Stimulated activated CD4-positive, alpha-beta T cell treated with anti-CD3 and anti-CD28 coated beads, Interleukin-15, amount 100 ng/mL, for 1 hour (primary cell): ENCODE measurements around the gene MARCO.

Source experiments
- DNase-seq, 2 donors: peaks; one replicate each; pipeline ENCODE4 v3.0.0-alpha.2; 2020; ENCODE audit warnings: low read depth in 1 of 2, low spot score in 1 of 2

MARCO gene

DNA sequence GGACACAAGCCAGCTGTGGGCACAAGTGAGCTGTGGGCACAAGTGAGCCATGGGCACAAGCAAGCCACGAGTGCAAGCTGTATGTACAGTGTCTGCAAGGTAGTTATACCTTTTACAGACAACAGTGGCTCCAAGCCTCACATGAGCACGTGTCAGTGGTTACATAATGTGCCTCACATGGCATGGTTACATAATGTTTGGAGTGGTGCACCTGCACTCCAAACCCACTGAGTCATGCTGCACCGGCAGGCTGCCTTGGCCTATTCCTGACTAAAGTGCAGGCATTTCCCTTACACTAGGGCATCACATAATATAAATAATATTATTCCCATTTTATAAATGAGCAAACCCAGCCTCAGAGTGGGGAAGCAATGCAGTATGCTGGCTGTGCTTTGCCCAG is 62.6 kb downstream of the MARCO start:
- no peak for DNase-seq

DNA sequence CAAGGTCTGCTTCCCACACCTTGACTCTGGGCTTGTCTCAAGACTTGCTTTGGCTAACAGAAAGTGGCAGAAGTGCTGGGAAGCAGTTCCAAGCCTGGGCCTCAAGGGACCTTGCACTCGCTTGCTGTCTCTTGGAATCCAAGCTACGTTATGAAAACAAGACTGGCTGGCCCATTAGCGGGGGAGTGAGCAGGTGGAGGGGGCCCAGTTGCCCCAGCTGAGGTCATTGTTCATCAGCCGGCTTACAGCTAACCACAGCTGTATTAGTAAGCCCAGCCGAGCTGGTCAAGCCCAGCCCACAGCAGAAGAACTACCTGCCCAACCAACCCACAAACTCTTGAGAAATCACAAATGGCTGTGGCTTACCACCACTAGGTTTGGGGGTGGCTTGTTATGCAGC is 63.1 kb downstream of the MARCO start:
- no peak for DNase-seq

DNA sequence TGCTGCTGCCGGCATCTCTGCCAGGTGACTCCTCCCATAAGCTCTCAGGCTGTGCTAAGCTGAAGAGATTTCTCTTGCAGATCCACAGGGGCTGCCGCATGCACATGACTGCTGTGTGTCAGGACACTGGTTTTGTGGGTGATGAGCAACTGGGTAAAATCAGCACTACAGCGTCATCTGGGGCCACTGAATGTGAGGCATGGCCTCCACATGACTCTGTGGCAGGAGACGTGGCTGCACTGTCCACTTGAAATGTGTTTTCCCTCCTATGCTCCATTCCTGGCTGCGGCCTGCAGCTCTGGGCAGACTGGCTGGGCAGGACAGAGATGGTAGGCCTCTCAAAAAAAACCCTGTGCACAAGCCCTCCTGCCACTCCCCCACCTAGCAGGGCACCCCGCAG is 63.6 kb downstream of the MARCO start:
- no peak for DNase-seq

DNA sequence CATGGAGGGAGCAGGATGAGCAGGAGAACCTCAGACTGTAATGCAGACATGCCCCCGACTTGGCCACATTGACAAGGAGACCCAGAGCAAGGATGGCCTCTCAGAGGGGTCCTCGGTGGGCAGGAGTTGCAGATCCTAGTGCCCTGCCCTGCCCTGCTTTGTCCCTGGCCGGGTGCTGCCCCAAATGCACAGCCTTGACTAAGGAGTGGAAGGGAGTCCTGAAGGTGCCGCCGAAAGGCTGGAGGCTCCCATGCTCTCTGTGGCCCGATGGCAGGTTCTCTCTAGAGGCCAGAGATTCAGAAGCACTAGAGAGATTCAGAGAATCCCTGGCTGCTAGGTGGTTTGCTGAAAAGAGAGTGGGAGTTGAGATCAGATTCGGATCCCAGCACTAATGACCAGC is 64.4 kb downstream of the MARCO start:
- no peak for DNase-seq

DNA sequence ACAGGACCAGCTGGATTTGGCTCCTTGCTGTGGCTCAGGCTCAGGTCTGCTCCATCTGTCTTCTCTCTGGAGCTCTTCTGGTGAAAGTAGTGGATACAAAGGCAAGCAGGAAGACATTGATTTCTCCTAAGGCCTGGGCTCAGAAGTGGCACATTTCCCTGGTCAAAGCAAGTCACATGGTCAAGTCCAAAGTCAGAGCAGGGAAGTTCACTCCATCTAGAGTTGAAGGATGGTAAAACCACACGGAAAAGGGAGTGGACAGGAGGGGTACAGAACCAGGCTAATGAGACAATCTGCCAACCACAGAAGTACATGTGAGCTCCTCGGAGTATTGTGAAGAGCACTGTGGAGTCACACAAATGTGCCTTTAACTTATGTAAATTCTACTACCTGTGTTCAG is 66.1 kb downstream of the MARCO start:
- no peak for DNase-seq

DNA sequence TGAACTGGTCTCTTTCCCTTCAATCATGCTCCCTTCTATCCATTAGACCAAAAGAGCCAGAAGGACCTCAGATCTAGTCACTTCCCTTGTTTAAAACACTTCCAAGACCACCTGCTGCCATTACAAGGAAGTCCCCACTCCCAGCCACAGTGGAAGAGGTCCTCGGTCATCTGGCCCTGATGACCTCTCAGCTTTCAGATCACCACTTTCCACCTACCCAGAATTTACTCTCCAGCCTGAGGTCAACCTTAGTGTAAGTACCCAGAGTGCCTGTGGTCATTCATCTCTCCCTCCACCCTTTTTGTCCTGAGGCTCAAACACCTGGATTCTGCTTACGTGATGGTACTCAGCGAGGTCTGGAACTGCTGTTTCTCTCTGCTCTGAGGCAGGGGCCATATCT is 67.1 kb downstream of the MARCO start:
- no peak for DNase-seq

DNA sequence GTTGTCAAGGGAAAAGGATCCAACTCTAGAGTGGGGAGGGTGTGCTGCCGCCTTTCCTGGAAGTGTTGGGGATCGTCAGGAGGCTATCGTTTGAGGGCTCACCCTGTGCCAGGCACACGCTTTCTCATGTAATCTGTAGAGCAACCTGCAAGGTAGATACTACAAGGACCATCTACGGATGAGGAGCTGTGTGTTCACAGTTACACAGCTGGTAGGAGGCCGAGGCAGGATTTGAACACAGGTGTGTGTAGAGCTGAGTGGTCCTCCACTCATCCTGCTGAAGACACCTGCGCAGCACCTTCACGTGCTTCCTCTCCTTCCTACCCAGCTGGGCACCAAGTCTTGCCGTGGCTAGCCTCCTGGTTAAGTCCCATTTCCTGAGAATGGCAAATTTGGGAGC is 68.3 kb downstream of the MARCO start:
- no peak for DNase-seq

DNA sequence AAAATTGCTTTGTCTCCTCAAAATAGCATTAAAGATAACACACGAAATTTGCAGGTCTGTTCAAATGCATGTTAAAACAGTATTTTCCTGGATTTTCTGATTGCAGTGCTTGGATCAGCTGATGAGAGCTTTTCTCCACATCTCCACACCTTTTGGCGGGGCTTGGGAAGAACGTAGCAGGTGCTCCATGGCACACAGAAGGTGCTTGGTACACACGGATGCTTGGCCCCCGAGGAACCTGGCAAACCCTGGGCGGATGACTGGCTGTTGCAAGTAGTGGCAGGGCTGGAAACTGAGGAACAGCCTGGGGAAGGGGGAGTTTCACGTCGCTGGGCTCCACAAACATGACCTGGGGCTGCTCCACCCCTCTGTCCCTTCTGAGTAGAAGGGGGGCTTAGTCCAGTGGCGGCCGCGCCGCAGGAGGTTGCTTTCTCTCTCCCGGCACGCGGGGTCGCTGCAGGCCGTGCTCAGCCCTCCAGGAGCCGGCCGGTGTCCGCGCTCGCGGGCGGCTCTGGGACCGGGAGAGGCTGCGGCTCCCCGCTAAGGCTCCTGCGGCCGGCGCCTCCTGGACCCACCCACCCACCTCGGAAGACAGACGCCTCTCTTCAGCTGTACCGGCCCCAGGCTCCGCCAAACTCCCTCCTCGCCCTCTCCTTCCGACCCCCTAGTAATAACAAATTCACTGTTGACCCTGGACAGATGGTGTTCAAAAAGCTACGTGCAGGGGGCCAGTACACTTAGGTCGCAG is 69.3 kb downstream of the MARCO start:
- DNase-seq, result no peak

DNA sequence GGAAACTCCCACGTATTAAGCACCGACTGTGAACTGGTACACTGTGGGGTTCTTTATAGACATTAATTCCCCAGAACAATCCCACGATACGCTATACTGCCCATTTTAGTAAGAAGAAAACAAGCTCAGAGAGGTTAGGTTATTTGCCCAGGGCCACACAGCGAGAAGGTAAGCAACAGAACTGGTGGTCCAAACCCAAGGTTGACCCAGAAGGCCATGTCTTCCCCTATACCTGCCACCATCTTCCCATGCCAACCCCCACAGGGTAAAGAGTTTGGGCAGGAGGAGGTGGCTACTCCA is 69.9 kb downstream of the MARCO start:
- no peak for DNase-seq

DNA sequence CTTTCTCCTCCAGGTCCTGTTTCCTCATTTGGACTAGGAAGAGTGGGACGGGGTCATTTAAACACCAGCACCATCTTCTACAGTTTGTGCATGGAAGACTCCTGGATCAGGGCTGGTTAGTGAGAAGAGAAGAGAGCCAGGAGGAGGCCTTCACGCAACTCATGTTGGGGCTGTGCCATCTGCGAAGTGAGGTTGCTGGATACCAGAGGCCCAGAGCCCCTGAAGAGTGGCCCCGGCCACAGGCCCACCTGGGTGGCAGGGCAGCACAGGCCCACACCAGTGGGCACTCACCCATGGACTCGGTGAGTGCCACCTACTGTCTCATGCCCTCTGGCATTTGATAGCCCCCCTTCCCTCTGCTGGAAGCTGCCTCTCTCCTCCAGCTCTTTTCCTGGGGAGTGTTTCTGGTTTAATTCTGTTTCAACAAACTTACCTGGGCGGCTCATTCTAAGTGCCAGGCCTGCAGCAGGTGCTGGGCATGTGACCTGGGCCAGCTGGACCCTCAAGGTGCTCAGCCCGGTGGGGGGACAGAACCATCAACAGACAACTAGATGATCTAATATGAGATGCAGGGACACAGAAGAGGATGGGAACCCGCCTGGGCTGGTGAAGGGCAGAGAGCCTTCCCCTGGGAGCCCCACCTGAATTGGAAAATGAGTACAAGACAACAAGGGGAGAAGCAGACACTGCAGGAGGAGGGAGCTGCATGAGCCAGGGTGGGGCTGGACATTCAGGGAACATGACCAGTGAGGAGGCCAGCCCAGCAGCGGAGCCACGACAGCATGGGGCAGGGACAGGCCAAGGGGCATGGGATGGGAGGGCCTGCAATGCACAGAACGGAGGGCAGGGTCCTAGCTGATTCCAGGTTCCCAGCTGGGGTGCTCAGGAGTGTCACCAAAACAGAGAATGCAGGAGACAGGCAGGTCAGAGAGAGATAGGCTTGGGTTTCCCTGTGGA is 70.6 kb downstream of the MARCO start:
- no peak for DNase-seq

DNA sequence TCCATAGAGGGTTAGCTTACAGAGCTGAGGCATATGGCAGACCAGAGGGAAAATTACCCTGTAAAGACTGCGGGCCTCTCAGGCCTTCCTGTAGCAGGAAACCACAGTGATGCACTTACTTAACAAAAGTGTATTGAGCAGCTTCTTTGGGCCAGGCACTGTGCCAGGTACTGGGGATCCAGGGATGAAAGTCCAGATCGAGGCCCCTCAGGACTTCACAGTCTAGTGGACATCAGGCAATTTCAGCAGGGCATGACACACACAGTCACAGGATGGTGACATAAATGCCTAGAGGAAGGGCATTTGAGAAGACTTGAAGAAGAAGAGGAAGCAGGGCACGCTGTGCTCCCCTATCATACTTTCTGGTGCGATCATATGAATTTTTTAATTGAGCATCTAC is 71.7 kb downstream of the MARCO start:
- no peak for DNase-seq

DNA sequence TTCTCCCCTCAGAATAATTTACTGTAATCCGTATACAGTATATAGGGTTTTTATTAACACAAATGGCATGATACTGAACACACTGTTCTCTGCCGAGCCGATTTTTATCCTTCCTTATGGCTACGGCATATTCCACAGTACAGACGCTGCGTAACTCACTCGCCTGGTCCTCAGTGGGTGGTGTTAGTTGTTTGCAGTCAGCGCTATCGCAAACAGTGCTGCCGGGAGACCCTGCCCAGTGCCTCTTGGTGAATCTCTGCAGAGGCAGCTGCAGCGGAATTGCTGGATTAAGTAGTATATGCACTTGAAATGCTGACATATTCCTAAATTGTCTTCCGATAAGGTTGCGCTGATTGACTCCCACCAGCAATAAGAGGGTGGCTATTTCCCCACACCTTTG is 73.9 kb downstream of the MARCO start:
- no peak for DNase-seq

DNA sequence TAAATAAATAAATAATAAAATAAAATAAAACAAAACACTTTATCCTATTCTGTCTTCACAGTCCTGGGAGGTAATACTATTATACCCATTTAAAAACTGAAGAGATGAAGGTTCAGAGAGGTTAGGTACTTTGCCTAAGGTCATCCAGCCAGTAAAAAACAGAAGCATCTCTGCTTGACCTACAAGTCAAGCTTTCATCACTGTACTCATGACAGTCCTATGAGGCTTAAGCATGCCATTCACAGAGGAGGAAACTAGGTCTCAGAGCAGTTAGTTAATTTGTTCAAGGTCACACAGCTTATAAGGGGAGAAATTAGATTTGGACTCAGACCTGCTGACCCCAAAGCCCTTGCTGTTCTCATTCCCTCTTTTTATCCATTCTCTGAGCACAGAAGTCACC is 77.5 kb downstream of the MARCO start:
- DNase-seq, result no peak

DNA sequence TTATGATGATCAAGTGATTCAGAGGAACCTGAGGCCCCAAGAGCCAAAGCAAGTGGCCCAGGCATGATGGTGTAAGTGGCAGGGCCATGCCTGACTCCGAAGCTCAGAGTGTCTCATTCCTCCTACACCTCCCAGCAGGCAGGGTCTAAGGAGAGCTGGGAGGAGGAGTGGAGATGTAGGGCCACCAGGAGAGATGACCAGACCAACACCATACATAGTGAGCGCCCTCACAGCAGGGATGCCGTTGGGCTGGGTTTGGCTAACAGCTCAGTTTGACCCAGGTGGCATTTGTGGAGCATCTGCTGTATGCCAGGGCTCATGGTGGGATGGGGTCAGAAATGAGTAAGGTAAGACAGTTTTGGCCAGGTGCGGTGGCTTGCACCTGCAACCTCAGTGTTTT is 80.7 kb downstream of the MARCO start:
- no peak for DNase-seq

DNA sequence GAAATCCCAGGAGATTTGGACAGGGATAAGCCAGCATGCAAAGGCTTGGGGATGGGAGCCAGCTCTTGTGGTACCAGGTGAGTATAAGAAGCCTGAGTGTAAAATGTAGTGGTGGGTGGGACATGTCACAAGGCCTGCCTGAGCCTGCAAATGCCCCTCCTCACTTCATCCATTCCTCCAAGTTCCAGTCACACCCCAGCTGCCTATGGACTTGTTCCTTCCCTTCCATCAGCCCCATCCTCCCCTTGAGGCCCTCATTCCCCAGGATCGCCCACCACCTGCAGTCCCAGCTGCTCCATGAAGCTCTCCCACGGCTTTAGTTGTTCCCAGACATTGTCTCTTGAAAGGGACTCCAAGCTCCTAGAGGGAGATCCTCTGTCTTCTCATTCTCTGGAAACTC is 81.5 kb downstream of the MARCO start:
- no peak for DNase-seq

DNA sequence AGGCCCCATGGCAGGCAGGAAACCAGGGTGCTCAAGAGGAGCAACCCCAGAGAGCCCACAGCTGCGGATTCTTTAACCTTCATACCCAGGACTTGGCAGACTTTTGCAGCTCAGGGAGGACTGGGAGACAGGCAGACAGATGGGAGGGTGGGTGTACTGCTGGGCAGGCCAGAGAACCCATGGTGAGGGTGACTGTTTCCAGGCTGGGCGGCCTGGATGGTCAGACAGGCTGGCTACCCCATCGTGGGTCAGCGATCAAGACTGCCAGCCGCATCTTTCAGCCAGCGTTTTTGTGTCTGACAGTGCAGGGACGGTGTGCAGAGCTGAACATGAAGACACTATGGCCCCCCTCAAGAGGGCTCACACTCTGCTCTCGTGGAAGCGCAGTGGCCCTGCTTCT is 82.2 kb downstream of the MARCO start:
- DNase-seq, result no peak

DNA sequence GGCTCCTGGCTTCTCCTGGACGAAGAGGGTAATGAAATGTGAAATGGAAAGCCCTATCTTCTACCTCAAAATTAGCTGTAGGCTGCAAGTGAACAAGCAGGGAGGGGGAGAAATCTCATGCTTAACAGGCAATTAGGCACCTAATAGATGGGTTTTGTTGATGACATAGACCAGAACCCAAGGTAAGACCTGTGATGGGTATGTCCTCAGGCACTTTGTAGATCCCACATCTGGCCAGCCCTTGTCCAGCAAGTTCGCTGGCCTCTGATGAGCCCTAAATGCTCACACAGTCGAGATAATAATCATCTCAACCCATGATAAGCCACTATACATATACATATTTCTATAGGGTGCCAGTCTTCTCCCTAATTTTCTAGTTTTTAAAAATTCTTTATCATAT is 82.6 kb downstream of the MARCO start:
- DNase-seq, result no peak

DNA sequence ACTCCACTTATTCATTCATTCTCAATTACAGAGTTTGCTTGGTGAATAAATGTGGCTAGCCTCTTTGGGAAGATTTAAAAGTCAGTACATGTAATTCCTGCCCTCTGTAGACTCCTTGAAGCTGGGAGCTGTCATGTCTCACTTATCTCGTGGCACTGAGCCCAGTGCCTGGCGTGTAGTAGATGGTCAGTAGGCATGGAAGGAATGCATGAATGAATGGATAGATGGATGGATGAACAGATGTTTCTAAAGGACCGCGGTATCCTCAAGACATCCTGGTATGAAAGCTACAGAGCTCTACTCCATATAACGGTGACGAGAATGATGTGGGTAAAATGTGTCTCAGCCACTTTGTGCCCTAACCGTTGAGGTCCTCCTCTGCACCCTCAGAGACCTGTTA is 83.0 kb downstream of the MARCO start:
- DNase-seq, result no peak

DNA sequence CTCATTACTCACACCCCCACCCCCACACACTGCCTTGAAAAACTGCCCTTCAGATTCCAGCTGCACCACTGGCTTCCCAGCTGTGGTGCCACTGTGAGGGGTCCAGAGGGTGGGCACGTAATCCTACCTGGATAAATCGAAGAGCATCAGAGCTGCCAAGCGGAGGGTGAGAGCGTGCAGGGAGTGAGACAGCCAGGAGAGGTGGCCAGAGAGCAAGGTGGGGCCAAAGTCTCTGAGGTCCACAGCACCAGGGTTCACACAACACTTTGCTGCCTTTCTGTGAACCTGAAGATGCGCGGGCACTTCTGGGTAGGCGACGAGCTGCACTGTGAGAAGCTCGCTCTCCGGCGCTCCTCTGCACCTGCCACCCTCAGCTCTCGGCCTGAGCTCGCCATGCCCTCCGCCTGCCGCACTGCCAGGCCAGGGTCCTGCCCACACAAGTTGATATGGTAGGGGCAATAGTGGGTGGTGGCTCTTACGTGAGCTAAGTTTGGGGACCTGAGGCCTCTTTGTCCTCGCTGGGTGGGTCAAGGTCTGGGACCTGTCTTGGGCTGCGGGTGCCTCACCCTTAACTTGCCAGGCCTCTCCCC is 83.9 kb downstream of the MARCO start:
- no peak for DNase-seq

DNA sequence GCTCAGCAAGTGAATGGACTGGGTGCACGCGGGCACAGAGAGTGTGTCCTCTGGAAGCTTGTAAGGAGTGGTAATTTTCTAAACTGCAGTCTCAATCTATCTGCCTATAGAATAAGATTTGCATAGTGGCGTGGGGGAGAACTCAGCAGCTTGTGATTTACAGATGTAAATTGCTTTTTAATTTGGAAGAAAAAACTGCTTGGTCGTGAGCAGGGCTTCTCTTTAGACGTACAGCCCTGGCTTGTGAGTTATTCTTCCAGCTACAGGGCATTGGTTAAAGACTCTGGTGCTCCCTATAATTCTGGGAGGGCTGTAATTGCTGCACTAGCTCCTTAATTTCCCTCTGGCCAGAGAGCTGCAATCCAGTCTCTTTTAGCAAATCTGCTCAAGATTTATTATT is 84.9 kb downstream of the MARCO start:
- no peak for DNase-seq

DNA sequence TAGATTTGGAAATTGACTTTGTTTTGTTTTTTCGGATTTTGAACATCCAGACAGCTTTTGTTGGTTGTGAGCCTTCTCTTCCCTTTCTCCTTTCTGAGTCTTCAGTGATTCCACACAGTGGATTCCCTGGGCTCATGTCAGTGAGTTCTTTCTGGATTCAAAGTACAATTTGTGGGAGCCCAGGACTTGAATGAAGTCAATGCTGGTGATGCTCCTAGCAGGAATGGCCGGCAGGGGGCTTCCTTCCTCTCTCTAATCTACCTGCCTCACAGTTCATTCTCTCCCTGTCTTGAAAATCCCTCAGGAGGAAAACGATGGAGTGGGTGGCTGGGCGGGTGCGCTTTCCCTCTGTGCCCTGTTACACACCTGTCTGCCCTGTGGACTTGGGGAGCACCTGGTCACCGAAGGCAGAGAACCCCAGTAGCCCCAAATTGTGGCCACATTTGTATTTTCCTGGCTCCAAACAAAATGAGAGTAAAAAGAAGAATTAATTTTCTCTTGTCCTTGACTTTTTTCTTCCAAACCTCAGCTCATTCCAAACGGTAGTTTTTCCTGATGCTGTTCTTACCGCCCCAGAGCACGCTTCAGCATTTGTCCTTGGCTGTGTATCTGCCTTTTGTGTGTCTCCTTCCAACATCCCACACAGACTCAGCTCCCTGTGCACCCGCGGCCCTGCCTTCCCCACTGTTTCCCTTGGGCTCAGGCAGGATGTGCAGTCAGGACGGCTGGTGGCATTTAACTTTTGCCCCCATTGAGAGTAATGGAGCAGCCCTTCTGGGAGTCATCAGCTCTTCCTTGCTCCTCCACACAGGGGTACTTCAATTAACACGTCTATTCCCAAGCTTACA is 86.6 kb downstream of the MARCO start:
- no peak for DNase-seq
